Activated CD4-positive, alpha-beta T cell treated with anti-CD3 and anti-CD28 coated beads for 4 hours (primary cell): ENCODE measurements around the gene KDM4B.
"Not testable (repeated sequence)": the region's sequence is repeated elsewhere in the genome, so short reads cannot be mapped to it uniquely, and the experiment has no call there.

ENCODE experiments used
- DNase-seq, 2 donors: peaks; one replicate each; pipeline ENCODE4 v3.0.0-alpha.2; 2020

KDM4B gene

DNA sequence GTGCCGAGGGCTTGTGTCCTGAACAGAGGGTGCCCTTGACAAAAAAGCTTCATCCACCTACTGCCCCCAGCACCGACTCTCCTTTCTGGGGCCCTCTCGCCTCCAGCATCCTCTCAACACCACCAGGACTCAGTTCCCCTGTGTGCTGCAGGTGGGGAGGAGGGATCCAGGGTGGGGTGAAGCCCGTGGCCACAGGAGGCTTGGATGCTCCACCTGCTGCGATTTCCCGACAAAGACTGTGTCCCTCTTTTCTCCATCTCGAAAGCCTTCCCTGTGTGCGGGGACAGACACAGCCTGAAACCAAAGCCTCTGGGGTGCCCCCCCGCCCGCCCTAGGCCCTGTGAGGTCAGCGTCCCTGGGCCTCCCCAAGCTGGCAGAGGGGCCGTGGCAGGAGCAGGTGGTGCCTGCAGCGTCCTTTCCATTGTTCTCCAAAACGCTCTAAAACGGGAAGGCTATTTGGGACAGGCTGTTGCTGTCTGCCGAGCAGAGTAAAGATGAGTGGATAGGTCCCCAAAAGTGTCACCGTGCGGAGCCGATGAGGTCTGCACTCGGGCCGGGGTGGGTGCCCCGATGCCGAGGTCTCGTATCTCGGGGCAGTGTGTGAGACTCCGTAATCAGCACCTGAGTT lies 186.0 kb downstream of the KDM4B start:
- DNase-seq = no peak

DNA sequence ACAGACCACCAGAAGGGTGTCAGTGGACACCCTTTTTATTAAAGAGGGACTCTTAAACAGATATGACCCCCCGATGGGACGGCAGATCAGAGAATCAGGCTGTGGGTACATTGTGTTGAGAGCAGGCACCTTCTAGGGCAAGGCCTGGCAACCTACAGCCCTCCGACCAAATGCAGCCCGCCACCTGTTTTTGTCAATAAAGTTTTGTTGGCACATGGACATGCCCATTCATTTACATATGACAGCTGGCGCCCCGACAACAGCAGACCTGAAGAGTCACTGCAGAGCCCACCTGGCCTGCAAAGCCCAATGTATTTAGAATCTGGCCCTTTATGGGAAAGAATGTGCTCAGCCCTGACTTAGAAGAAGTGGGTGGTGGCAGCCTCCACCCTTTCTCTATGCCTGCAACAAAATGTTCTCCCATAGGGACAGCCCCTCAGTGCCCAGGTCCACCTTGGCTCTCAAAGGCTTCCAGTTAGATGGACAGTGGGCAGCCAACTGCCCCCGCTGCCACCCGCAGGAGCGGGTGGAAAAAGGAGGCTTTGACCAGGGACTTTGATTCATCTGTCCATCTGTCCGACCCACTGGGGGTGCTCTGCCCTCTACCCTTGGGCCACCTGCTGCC lies 186.8 kb downstream of the KDM4B start:
- DNase-seq = no peak

DNA sequence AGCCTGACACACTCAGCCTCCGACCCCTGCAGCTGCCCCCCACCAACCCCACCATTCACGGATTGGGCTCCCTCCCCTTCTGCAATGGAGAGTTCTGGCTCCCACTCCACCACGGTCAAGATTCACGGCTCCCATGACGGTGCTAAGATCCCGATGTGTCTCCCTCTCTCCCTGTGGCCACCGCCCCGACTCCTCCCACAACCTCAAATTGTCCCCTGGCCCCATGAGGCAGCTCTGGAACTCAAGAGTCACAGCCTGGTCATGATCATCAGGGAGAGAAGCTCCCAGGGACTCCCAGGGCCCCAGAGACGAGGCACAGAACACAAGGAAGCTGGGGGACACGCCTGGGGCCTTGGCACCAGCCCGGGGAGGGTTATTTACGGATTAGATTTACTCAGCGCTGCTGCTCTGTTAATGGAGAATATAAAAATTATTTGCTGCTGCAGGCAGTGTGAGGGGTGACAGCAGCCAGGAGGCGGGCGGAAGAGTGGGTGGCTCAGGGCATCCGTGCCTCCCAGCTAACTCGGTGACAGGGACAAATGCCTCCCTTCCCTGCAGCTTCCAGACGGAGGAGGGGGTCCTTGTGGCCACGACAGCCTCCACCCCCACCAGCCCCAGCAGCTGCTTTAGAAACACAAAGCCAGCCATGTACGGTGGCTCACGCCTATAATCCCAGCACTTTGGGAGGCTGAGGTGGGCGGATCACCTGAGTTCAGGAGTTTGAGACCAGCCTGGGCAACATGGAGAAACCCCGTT lies 187.5 kb downstream of the KDM4B start:
- DNase-seq = no peak

DNA sequence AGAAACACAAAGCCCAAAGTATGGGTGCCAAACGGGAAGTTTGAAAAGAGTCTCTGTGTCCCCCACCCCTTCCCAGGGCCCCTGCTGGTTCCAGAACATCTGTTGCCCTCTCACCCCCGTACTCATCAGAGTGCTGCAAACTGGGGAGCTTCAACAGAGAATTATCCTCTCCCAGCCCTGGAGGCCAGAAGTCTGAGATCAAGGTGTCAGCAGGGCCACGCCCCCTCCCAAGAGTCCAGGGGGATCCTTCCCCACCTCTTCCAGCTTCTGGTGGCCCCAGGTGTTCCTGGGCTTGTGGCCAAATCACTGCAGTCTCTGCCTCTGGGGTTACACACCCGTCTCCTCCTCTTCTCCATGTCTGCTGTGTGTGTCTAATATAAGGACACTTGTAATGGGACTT lies 188.3 kb downstream of the KDM4B start:
- DNase-seq = no peak

DNA sequence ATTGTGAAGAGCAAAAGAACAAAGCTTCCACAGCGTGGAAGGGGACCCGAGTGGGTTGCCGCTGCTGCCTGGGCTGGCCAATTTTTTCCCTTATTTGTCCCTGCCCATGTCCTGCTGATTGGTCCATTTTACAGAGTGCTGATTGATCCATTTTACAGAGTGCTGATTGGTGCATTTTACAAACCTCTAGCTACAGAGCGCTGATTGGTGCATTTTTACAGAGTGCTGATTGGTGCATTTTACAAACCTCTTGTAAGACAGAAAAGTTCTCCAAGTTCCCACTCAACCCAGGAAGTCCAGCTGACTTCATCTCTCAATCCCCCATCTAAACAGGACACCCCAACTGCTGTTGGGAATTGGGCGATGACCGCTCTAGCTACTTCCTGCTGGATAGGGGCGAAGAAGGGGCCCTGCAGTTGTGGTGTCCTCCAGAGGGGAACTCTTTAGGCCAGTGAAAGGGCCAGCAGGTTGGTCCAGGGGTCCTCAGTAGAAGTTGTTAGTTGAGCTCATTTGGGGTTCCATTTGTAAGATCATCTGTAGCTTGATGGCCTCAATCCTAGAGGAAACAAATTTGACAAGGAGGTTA lies 189.7 kb downstream of the KDM4B start:
- DNase-seq = not testable (repeated sequence)

DNA sequence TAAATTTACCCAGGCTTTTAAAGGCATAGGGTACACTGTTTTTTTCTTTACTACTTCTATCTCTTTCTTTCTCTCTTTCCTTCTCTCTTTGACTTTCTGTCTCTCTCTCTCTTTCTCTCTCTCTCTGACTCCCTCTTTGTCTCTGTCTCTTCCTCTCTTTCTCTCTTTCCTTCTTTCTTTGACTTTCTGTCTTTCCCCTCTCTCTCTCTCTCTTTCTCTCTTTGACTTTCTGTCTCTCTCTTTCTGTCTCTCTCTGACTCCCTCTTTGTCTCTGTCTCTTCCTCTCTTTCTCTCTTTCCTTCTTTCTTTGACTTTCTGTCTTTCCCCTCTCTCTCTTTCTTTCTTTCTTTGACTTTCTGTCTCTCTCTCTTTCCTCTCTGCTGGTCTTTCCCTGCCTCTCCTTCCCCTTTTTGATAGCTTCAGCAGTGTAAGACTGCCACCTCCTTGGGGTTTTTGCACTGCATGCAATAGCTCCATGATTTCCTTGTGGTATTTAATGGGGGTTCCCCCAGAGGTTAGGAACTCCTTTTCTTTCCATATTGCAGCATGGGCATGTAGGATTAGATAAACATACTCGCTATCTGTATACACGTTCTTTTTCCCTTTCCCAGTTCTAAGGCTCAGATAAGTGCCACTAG lies 191.4 kb downstream of the KDM4B start:
- DNase-seq = not testable (repeated sequence)

DNA sequence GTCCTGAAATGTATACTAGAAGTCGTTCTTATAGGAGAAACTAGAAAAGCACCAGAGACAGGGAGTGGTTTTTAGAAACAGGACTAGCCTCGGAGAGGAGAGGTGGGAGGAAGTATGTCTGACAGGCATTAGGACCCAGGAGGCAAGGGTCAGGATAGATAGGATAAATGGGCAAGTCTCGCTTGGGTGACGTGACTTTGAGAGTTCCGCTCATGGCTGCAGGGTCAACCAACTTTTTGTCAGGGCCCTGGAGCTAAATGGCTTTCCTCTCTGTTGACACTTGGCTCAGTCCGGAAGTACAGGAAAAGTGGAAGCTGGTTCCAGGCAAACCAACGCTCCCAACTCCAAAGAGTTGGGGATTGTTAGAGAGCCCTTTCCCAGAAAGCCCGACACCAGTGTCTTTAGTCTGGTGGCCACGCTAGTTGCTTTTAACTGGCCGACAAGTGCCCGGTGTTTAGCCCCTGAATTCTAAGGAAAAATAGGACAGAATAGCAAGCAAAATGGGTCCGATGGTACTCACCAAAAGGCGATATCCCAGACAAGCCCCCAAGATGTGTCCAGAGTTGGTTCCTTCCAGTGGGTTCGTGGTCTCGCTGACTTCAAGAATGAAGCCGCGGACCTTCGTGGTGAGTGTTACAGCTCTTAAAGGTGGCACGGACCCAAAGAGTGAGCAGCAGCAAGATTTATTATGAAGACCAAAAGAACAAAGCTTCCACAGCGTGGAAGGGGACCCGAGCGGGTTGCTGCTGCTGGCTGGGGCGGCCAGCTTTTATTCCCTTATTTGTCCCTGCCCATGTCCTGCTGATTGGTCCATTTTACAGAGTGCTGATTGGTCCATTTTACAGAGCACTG lies 196.2 kb downstream of the KDM4B start:
- not testable (repeated sequence) for DNase-seq

DNA sequence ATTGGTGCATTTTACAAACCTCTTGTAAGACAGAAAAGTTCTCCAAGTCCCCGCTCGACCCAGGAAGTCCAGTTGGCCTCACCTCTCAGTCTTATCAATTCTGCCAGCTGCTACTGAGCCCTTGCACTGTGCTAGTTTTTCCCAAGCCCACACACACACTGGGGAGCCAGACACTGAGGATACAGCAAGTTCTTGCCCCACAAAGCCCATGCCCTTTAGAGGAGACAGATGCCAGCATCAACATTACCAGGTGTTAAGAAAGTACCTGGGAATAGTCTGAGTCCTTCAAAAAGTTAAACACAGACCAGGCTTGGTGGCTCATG lies 196.7 kb downstream of the KDM4B start:
- DNase-seq = no peak

DNA sequence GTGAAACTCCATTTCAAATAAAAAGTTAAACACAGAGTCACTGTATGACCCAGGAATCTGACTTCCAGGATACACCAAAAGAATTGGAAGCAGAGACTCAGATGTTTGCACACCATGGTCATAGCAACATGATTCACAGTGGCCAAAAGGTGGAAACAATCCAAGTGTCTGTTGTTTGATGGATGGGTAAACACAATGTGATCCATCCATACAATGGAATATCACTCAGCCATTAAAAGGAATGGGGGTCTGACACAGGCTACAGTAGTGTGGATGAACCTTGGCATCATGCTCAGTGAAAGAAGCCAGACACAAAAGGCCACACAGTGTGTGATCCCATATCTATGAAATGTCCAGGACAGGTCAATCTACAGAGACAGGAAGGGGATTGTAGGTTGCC lies 197.3 kb downstream of the KDM4B start:
- no peak for DNase-seq

DNA sequence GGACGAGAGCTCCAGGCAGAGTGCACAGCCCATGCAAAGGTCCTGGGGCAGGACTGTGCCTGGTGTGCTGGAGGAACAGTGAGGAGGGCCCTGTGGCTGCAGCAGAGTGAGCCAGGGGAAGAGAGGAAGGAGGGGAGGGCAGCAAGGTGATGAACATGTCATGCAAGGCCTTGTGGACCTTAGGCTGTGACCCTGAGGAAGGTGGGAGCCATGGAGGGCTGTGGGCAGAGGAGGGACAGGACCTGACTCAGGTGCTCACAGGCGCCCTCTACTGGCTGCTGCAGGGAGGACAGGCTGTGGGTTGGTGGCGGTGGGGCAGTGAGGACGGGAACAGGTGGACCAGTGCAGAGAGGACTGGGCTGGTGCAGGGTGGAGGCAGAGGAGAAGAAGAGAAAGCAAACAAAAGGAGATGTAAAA lies 201.4 kb downstream of the KDM4B start:
- DNase-seq = peak; percentile 7 to 51

DNA sequence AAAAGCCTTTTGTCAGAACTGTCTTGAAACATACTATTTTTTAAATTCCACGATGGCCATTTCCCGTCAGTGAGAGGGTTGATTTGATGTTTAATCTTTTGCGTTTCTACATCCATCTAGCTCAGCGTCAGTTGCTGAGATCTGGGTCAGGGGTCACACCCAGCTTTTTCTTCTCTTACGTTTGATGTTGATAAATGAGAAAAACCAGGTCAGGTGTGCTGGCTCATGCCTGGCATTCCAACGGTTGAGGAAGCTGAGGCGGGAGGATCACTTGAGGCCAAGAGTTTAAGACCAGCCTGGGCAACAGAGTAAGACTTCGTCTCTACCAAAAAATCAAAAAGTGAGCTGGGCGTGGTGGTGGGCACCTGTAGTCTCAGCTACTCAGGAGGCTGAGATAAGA lies 202.8 kb downstream of the KDM4B start:
- no peak for DNase-seq

DNA sequence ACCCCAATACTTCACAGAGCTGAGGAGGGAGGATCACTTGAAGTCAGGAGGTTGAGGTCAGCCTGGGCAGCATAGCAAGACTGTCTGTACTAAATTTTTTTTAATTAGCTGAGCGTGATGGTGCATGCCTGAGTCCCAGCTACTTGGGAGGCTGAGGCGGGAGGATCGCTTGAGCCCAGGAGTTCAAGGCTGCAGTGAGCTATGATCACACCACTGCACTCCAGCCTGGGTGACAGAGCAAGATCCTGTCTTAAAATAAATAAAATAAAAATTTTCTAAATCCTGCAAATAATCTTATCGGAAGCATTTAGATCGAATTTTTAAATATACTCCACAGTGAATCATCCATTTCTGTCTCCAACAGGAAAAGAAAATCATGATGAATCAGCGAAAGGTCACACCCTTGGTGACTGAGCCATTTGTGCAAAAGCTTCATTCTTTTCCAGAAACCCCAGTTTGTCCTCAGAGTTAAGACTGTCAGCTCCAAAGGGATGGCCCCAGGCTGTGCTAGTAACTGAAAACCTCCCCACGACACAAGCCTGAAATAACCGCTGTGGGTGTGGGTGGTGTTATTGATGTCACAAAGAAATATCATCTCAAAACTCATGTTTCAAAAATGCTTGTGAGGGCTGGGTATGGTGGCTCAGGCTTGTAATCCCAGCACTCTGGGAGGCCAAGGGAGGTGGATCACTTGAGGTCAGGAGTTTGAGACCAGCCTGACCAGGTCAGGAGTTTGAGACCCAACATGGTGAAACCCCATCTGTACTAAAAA lies 204.1 kb downstream of the KDM4B start:
- no peak for DNase-seq

DNA sequence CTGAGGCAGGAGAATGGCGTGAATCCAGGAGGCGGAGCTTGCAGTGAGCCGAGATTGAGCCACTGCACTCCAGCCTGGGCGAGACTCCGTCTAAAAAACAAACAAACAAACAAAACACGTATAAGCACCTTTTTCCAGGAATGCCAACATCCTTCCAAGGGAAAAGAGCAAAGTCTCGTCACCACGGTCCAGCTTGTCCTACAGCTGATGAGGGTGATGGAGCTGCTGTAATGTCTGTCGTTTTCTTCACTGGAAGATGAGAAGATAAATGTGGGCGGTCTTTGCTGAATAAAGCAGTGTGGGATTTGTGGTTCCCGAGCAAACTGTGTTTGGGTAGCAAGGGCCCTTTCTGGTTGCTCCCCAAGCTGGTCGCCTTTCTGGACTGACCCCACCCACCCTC lies 205.1 kb downstream of the KDM4B start:
- no peak for DNase-seq

DNA sequence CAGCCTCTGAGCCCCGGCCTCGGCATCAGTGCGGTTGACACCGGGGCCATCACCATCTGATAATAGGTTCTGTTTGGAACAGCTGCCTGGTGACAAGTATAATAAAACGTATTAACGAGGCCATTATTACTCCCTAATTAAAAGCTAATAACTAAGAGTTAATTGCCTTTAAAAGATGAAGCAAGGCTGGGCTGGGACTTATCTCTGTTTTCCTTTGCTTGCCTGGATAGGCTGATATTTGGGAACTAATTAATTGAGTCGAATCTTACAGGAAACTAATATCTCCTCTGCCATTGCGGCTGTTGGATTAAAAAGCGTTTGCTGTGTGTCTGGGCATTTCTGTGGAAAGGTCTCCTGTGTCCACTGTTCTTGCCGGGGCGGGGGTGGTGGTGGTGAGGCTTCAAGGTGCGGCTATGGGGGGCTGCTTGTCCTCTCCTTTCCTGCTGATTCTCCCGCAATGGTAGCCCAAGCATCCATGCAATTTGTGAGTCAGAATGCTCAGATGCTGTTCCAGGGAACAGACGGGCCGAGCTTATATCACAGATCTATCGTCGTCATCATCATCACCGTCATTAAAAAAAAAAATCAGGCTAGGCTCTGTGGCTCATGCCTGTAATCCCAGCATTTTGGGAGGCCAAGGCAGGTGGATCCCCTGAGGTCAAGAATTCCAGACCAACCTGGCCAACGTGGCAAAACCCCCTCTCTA lies 209.0 kb downstream of the KDM4B start:
- DNase-seq = no peak

DNA sequence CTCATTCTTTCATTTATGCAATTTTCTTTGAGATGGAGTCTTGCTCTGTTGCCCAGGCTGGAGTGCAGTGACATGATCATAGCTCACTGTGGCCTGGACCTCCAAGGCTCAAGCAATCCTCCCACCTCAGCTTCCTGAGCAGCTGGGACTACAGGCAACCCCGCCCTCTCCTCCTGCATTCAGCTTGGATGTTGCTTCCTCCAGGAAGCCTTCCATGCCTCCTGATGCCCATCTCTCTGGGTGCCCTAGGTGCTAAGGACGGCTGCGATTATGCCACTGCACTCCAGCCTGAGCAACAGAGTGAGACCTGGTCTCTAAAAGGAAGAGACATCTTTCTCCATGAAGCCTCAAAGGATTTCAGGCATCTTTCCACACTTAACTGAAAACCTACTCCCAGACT lies 209.9 kb downstream of the KDM4B start:
- DNase-seq = no peak

DNA sequence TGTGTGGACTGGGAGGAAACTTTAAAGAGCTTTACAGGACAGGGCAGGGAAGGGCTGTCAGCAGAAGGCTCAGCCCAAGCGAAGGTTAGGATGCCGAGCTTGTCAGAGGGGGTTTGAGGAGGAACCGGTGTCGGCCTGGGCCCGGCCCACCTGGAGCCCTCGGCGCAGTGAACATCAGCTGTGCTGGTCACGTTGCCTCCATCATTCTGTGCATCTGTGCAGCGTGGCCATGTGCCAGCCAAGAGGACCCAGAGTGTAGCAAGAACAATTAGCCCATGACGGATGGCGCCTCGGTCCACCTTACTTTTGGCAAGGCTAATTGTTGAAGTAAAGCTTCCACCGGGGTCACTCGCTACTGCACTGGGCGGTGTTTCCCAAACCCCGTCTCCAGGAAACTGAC lies 210.3 kb downstream of the KDM4B start:
- no peak for DNase-seq

DNA sequence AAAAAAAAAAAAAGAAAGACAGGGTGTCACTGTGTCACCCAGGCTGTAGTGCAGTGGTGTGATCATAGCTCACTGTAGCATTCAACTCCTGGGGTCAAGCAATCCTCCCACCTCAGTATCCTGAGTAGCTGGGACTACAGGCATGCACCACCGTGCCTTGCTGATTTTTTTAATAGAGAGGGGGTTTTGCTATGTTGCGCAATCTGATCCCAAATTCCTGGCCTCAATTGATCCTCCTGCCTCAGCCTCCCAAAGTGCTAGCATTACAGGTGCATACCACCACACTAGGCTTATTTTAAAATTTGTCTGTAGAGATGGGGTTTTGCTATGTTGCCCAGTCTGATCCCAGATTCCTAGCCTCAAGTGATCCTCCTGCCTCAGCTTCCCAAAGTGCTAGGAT lies 212.4 kb downstream of the KDM4B start:
- DNase-seq = no peak

DNA sequence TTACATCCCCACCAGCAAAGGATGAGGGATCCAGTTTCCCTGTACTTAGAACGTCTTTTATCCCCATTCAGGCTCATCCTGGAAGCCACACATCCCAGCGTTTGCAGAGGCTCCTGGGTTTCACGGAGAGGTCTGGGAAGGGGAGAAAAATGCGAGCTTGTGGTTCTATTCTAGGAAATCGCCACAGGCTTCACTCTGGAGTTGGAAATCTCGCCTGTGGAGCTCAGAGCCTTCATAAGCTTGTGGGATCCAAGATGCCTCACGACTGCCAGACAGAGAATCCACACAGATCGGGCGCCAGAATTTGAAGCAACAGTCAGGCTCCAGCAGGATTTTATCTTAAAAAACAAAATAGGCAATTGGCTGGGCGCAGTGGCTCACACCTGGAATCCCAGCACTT lies 213.8 kb downstream of the KDM4B start:
- no peak for DNase-seq

DNA sequence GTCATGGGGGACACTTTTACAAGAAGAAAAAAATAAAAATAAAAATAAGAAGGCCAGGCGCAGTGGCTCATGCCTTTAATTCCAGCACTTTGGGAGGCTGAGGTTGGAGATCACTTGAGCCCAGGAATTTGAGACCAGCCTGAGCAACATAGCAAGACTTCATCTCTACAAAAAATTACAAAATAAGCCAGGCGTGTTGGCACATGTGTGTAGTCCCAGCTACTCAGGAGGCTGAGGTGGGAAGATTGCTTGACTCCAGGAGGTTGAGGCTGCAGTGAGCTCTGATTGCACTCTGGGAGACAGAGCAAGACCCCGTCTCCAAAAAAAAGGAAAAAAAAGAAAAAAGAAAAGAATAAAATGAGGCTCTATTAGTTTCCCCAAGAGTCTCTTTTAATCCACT lies 214.7 kb downstream of the KDM4B start:
- no peak for DNase-seq

DNA sequence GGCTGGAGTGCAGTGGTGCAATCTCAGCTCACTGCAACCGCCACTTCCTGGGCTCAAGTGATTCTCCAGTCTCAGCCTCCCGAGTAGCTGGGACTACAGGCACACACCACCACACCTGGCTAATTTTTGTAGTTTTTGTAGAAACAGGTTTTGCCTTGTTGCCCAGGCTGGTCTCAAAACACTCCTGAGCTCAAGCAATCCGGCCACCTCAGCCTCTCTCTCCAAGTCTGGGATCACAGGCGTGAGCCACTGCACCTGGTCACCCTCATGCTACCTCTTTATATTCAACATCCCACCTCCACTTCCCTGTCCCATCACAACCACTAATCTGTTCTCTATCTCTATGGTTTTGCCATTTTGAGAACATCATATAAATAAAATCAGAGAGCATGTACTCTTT lies 216.0 kb downstream of the KDM4B start:
- DNase-seq = no peak
